Measurements from ENCODE around the gene CSK. TPM values are rescaled to one million over a fixed set of nuclear protein-coding genes. Genes with fewer than 3 reads are reported as not detected.

CSK gene
- total and polyA plus RNA-seq, 2 of the 8 experiments (the other 6 are each of a cell fraction or from before 2014, with no cell fraction given): 13.7 to 50.2 TPM

DNA sequence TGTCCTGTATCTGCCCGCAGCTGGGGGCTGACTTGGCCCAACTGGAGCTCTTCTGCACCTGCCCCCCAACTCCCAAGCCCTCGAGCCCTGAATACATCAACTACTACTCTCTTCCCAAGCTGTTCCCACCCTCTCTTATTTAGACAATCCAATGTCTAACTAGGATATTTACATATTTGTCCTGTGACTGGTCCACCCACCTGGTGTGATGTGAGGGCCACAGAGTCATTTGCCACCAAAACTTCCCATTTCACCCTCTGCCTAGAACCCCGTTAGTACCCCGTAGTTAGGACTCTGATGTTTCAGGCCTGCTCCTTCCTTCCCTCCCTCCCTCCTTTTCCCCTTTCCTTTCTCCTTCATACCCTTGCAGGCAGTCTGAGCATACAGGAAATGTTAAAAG, 50.9 kb downstream of the CSK start:
- no peak for FAIRE-seq
- Histone ChIP-seq H3K4me2 (ENCODE audit: insufficient read depth in 1 of 2, low read depth in 2 of 2, low read length in 2 of 2) (no peak overlapping the region), H3K18ac (ENCODE audit: extremely low read depth, low read length) (no peak overlapping the region), H3K56ac (replicated peaks; ENCODE audit: insufficient read length, low read depth, low read length) (no peak overlapping the region), H3K27ac (ENCODE audit: low read depth, low read length) (no peak overlapping the region), H2BK20ac (ENCODE audit: low read length) (no peak overlapping the region), H2BK5ac (ENCODE audit: low read depth, low read length) (no peak overlapping the region), H3K9me3 (ENCODE audit: insufficient read depth in 2 of 2, low read depth in 1 of 2, low read length in 1 of 2) (no peaks in the 10 kb centered on the region), H4K20me1 (replicated peaks in 1 of 2; ENCODE audit: control insufficient read depth in 1 of 2, insufficient read depth in 2 of 2, low read length in 2 of 2) (peaks cover 0 to 2% of the 10 kb centered on the region in 2 experiments), H4K8ac (ENCODE audit: extremely low read depth, insufficient read depth, low read length) (no peak overlapping the region), H3K23me2 (ENCODE audit: low read depth, low read length) (no peaks in the 10 kb centered on the region), H3K23ac (ENCODE audit: insufficient read length) (no peak overlapping the region), H3K14ac (ENCODE audit: insufficient read length) (no peak overlapping the region), H3K27me3 (replicated peaks in 1 of 4; ENCODE audit: control insufficient read depth in 3 of 4, extremely low read depth in 1 of 4, insufficient read depth in 3 of 4, low read length in 3 of 4) (peaks cover 0 to 6% (median 2%) of the 10 kb centered on the region in 4 experiments; a peak in 4 of 7 replicates), H3K4ac (replicated peaks; ENCODE audit: insufficient read length, low read depth, low read length) (no peak overlapping the region), H2BK15ac (ENCODE audit: low read length) (no peak overlapping the region), H2BK120ac (replicated peaks; ENCODE audit: low read depth, low read length) (no peak overlapping the region), H2AFZ (ENCODE audit: low read length) (no peak overlapping the region), H2AK5ac (ENCODE audit: low read depth, low read length) (no peak overlapping the region), H2BK12ac (ENCODE audit: low read depth, low read length) (no peak overlapping the region), H3K79me2 (ENCODE audit: control insufficient read depth in 1 of 2, insufficient read depth in 2 of 2, low read length in 2 of 2) (no peaks in the 10 kb centered on the region), H3K4me1 (replicated peaks in 1 of 4; ENCODE audit: control insufficient read depth in 3 of 4, insufficient read depth in 4 of 4, low read length in 3 of 4) (peaks cover 0 to 4% (median 2%) of the 10 kb centered on the region in 4 experiments; a peak in 4 of 7 replicates), H4K5ac (ENCODE audit: insufficient read length, low read depth, low read length) (no peak overlapping the region), H4K91ac (replicated peaks; ENCODE audit: insufficient read length, low read length) (no peak overlapping the region), H3K4me3 (ENCODE audit: extremely low read depth in 1 of 4, insufficient read depth in 2 of 4, low read depth in 3 of 4, low read length in 4 of 4) (no peak overlapping the region), H3K9ac (replicated peaks in 1 of 4; ENCODE audit: extremely low read depth in 1 of 4, low read depth in 3 of 4, low read length in 3 of 4) (no peak overlapping the region), H3K36me3 (ENCODE audit: control insufficient read depth in 2 of 4, insufficient read depth in 4 of 4, low read length in 3 of 4) (no peaks in the 10 kb centered on the region), H3K79me1 (ENCODE audit: low read depth, low read length) (no peaks in the 10 kb centered on the region)
- ChIA-PET CTCF (ENCODE audit: partially characterized antibody) (interaction anchor here (0.6 to 2.6 kb wide), 13 partner anchors 11 to 319 kb away, joined by 3 to 15 read pairs (median 4); partner anchors contain the start of genes LMAN1L and ULK3), POLR2A (ENCODE audit: partially characterized antibody) (interaction anchor here (1.1 to 4.6 kb wide), 5 partner anchors 9 to 70 kb away, joined by 3 to 23 read pairs (median 3); partner anchors contain the start of genes CSK and ULK3)
- 79% methylated on average over 4 of the region's 4 CpGs; no CpG with 5 or more reads in 1 of the 2 experiments for WGBS, 2 experiments (ENCODE audit: extremely low coverage in 1 of 2, insufficient coverage in 1 of 2, insufficient read length in 1 of 2, insufficient replicate concordance in 2 of 2, low coverage in 1 of 2, low lambda C conversion rate in 2 of 2, missing lambda C conversion rate in 1 of 2)
- no peak for TF ChIP-seq MAFK (IDR thresholded peaks at IDR 0.05; ENCODE audit: low read depth, low read length)
- TF ChIP-seq CEBPB (IDR thresholded peaks at IDR 0.05; ENCODE audit: low read depth, low read length): no peak
- no peak for TF ChIP-seq CREB1 (IDR thresholded peaks at IDR 0.05)
- no peak for TF ChIP-seq GTF2F1 (IDR thresholded peaks at IDR 0.05; ENCODE audit: borderline replicate concordance, low read depth, low read length)
- TF ChIP-seq, protein P1, sequence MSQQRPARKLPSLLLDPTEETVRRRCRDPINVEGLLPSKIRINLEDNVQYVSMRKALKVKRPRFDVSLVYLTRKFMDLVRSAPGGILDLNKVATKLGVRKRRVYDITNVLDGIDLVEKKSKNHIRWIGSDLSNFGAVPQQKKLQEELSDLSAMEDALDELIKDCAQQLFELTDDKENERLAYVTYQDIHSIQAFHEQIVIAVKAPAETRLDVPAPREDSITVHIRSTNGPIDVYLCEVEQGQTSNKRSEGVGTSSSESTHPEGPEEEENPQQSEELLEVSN (IDR thresholded peaks at IDR 0.05): no peak
- no peak for TF ChIP-seq TEAD4 (IDR thresholded peaks at IDR 0.05; ENCODE audit: low read depth, low read length)
- no peak for TF ChIP-seq JUND (IDR thresholded peaks at IDR 0.05; ENCODE audit: low read length)
- no peak for DNase-seq (ENCODE audit: low read depth in 1 of 2, low spot score in 2 of 2)
